Osteocyte (in vitro differentiated cells): Measurements from ENCODE around the gene LNPK. TPM values are rescaled to one million over a fixed set of nuclear protein-coding genes. Genes with fewer than 3 reads are reported as not detected.
"Not testable (repeated sequence)": the region's sequence is repeated elsewhere in the genome, so short reads cannot be mapped to it uniquely, and the experiment has no call there.

Experiments
- DNase-seq: peaks from one replicate; pipeline ENCODE4 v3.0.0; 2021; ENCODE audit warnings: mixed read lengths; ENCODE audit not compliant: unreplicated experiment; ENCODE audit errors: extremely low spot score
- H3K27ac Mint-ChIP-seq: one replicate; pipeline ENCODE4 v1.8.0; 2021; ENCODE audit warnings: mild to moderate bottlenecking, mixed read lengths; ENCODE audit not compliant: unreplicated experiment
- H3K27me3 Mint-ChIP-seq: one replicate; pipeline ENCODE4 v1.8.0; 2021; ENCODE audit warnings: mixed read lengths; ENCODE audit not compliant: unreplicated experiment
- H3K36me3 Mint-ChIP-seq: one replicate; pipeline ENCODE4 v1.8.0; 2021; ENCODE audit warnings: mixed read lengths; ENCODE audit not compliant: unreplicated experiment
- H3K4me1 Mint-ChIP-seq: one replicate; pipeline ENCODE4 v1.8.0; 2021; ENCODE audit warnings: mixed read lengths; ENCODE audit not compliant: unreplicated experiment
- H3K4me3 Mint-ChIP-seq: one replicate; pipeline ENCODE4 v1.8.0; 2021; ENCODE audit warnings: mild to moderate bottlenecking, moderate library complexity, mixed read lengths; ENCODE audit not compliant: unreplicated experiment
- H3K9me3 Mint-ChIP-seq: one replicate; pipeline ENCODE4 v1.8.0; 2021; ENCODE audit warnings: mixed read lengths; ENCODE audit not compliant: unreplicated experiment
- CTCF ChIP-seq: fragments of 200-600 bp; sonication (generic); IDR thresholded peaks from 2 replicates; pipeline ENCODE4 v1.5.0; 2021; ENCODE audit warnings: antibody characterized with exemption, mild to moderate bottlenecking, moderate library complexity
- total RNA-seq: library from RNA; stranded (reverse); gene quantifications from 2 replicates; pipeline ENCODE4 v1.2.1, GENCODE V29; 2021

Gene LNPK
- total RNA-seq, 1 donor from 2014 or later, result 33.5 TPM

GRCh38 chr2:175999283-175999819, 2.7 kb downstream of the LNPK start:
- Mint-ChIP-seq H3K4me1 (peaks cover 15% of the 10 kb centered on the region), H3K27me3 (no peaks in the 10 kb centered on the region), H3K4me3 (no peak overlapping the region), H3K9me3 (no peaks in the 10 kb centered on the region), H3K36me3 (no peaks in the 10 kb centered on the region), H3K27ac (no peak overlapping the region)
- TF ChIP-seq CTCF, result no peak
- DNase-seq, result no peak

GRCh38 chr2:175990099-175990498, 12.0 kb downstream of the LNPK start:
- Mint-ChIP-seq H3K36me3 (peaks cover 2% of the 10 kb centered on the region), H3K27me3 (no peaks in the 10 kb centered on the region), H3K4me1 (no peaks in the 10 kb centered on the region), H3K9me3 (no peaks in the 10 kb centered on the region), H3K4me3 (no peak overlapping the region), H3K27ac (no peak overlapping the region)
- no peak for TF ChIP-seq CTCF
- no peak for DNase-seq

- DNase-seq, H3K36me3 Mint-ChIP-seq, H3K4me1 Mint-ChIP-seq, H3K27ac Mint-ChIP-seq, H3K4me3 Mint-ChIP-seq, H3K9me3 Mint-ChIP-seq, H3K27me3 Mint-ChIP-seq: not testable (repeated sequence)
Measured at GRCh38 chr2:175987126-175987525, 14.9 kb downstream of the LNPK start.

GRCh38 chr2:175984846-175985245, 17.2 kb downstream of the LNPK start:
- Mint-ChIP-seq H3K27ac (no peak overlapping the region), H3K27me3 (no peaks in the 10 kb centered on the region), H3K36me3 (peaks cover 11% of the 10 kb centered on the region), H3K9me3 (no peaks in the 10 kb centered on the region), H3K4me3 (no peak overlapping the region), H3K4me1 (no peaks in the 10 kb centered on the region)
- TF ChIP-seq CTCF, result no peak
- no peak for DNase-seq

- H3K27ac Mint-ChIP-seq, result no peak overlapping the region
- no peak for TF ChIP-seq CTCF
- H3K4me1 Mint-ChIP-seq, result peaks cover 4% of the 10 kb centered on the region
- DNase-seq, result no peak
- peaks cover 22% of the 10 kb centered on the region for H3K36me3 Mint-ChIP-seq
- H3K9me3 Mint-ChIP-seq, result no peaks in the 10 kb centered on the region
- no peak overlapping the region for H3K4me3 Mint-ChIP-seq
- H3K27me3 Mint-ChIP-seq, result no peaks in the 10 kb centered on the region
Measured at GRCh38 chr2:175981551-175981950, 20.5 kb downstream of the LNPK start.
